HepG2 (cell line): Measurements from ENCODE around the gene GLI3. TPM values are rescaled to one million over a fixed set of nuclear protein-coding genes. Genes with fewer than 3 reads are reported as not detected.

Source experiments
- ATAC-seq: fragments of 200-7000 bp; cut with Tn5 transposase; 3 replicates; pipeline ENCODE4 v1.9.1; 2020; ENCODE audit warnings: mild to moderate bottlenecking, moderate library complexity
- BruUV-seq: library from RNA; stranded (reverse); fragments of 400-500 nt; replicated peaks from 2 replicates; lab custom pipeline; 2021; lab: Mats Ljungman, UMichigan
- CTCF ChIA-PET: fragments of 300-600 bp; formaldehyde crosslinking; extraction: SDS; loops from one replicate; lab custom pipeline; 2021; ENCODE audit warnings: low total read pairs, inconsistent platforms, low intra/inter-chr PET ratio; lab: Yijun Ruan, JAX
- POLR2A ChIA-PET: fragments of 350-600 bp; sonication (Branson Sonifier 250); formaldehyde crosslinking; loops from one replicate; lab custom pipeline; 2020; ENCODE audit warnings: antibody characterized with exemption, inconsistent platforms; lab: Yijun Ruan, JAX
- DNase-seq: peaks from one replicate; pipeline ENCODE4 v3.0.0-alpha.2; 2015; ENCODE audit warnings: low spot score
- FAIRE-seq: peaks from 3 replicates; lab custom pipeline; 2011; peaks lifted over from hg19 to GRCh38; lab: Jason Lieb, UNC
- H2AFZ ChIP-seq: one replicate; pipeline ENCODE4 v1.6.1; 2011; ENCODE audit warnings: low read length, inconsistent platforms
- H3K27ac ChIP-seq: fragments of 300-600 bp; 3 replicates; pipeline ENCODE4 v1.8.0; 2011; ENCODE audit warnings: mixed run types, mild to moderate bottlenecking, mixed read lengths, low read length, inconsistent platforms; ENCODE audit not compliant: insufficient read depth; ENCODE audit errors: extremely low read length
- H3K27me3 ChIP-seq, 2 experiments: fragments of 200-600 bp in 1 of 2; 2 replicates in 1 of 2; 3 replicates in 1 of 2; pipeline versions ENCODE4 v1.6.0 to v1.8.0; 2011; ENCODE audit warnings: low read length in 2 of 2, mild to moderate bottlenecking in 2 of 2, moderate library complexity in 2 of 2, inconsistent platforms in 1 of 2; ENCODE audit not compliant: insufficient read depth in 2 of 2, control insufficient read depth in 1 of 2
- H3K36me3 ChIP-seq, 2 experiments: fragments of 200-600 bp in 1 of 2; replicated peaks in 1 of 2; 2 replicates in 1 of 2; 3 replicates in 1 of 2; pipeline versions ENCODE4 v1.5.1 to v1.8.0; 2011; ENCODE audit warnings: low read length in 2 of 2, inconsistent platforms in 1 of 2; ENCODE audit not compliant: insufficient read depth in 2 of 2, control insufficient read depth in 1 of 2
- H3K4me1 ChIP-seq: 2 replicates; pipeline ENCODE4 v1.5.1; 2012; ENCODE audit warnings: low read length, inconsistent platforms; ENCODE audit not compliant: insufficient read depth
- H3K4me2 ChIP-seq: 2 replicates; pipeline ENCODE4 v1.6.0; 2011; ENCODE audit warnings: low read depth, low read length, inconsistent platforms
- H3K4me3 ChIP-seq, 3 experiments: fragments of 200-600 bp in 1 of 3; sonication (generic), shearing (Covaris generic) in 1 of 3; replicated peaks in 1 of 3; 2 replicates each; pipeline ENCODE4 v1.5.1; 2011 to 2016; ENCODE audit warnings: low read length in 3 of 3, inconsistent platforms in 2 of 3, low read depth in 2 of 3, mild to moderate bottlenecking in 2 of 3, control low read depth in 1 of 3, mixed read lengths in 1 of 3; ENCODE audit not compliant: insufficient read depth in 1 of 3
- H3K79me2 ChIP-seq: one replicate; pipeline ENCODE4 v1.6.1; 2011; ENCODE audit warnings: low read length, inconsistent platforms; ENCODE audit not compliant: insufficient read depth
- H3K9ac ChIP-seq: 2 replicates; pipeline ENCODE4 v1.6.0; 2011; ENCODE audit warnings: mild to moderate bottlenecking, low read depth, low read length, inconsistent platforms; ENCODE audit not compliant: insufficient read depth
- H3K9me3 ChIP-seq: 2 replicates; pipeline ENCODE4 v1.5.1; 2012; ENCODE audit warnings: mild to moderate bottlenecking, low read length
- H4K20me1 ChIP-seq: 2 replicates; pipeline ENCODE4 v1.6.0; 2011; ENCODE audit warnings: inconsistent platforms, mild to moderate bottlenecking, low read length, moderate library complexity; ENCODE audit not compliant: insufficient read depth
- ARHGAP35 ChIP-seq: sonication (generic); formaldehyde crosslinking; IDR thresholded peaks from 2 replicates; pipeline ENCODE4 v1.9.0; 2022; ENCODE audit warnings: mild to moderate bottlenecking, inconsistent platforms, moderate library complexity, missing genetic modification reagents, borderline replicate concordance
- CBFB ChIP-seq: sonication (generic); formaldehyde crosslinking; IDR thresholded peaks from 2 replicates; pipeline ENCODE4 v1.4.0; 2020; ENCODE audit warnings: missing genetic modification reagents
- CBX5 ChIP-seq: sonication (generic); formaldehyde crosslinking; IDR thresholded peaks from 2 replicates; pipeline ENCODE4 v1.4.0; 2020; ENCODE audit warnings: missing genetic modification reagents, borderline replicate concordance
- JARID2 ChIP-seq: sonication (generic); formaldehyde crosslinking; IDR thresholded peaks from 2 replicates; pipeline ENCODE4 v1.8.1; 2023; ENCODE audit warnings: missing genetic modification reagents, inconsistent platforms; ENCODE audit not compliant: insufficient replicate concordance
- MAX ChIP-seq: IDR thresholded peaks from 2 replicates; pipeline ENCODE4 v1.6.1; 2012; ENCODE audit warnings: inconsistent platforms
- NFE2L2 ChIP-seq: fragments of 150-350 bp; IDR thresholded peaks from 2 replicates; pipeline ENCODE4 v1.6.1; 2014; ENCODE audit warnings: low read length
- SOX6 ChIP-seq, 2 experiments: fragments of 450-650 bp in 1 of 2; sonication (generic) in 1 of 2; formaldehyde crosslinking in 1 of 2; IDR thresholded peaks; 2 replicates each; pipeline versions ENCODE4 v1.4.0 to v1.6.1; 2017 to 2020; ENCODE audit warnings: antibody characterized with exemption in 1 of 2, mild to moderate bottlenecking in 1 of 2, missing genetic modification reagents in 1 of 2
- STAT5B ChIP-seq: sonication (generic); formaldehyde crosslinking; IDR thresholded peaks from 2 replicates; pipeline ENCODE4 v1.4.0; 2020; ENCODE audit warnings: missing genetic modification reagents
- TARDBP ChIP-seq: sonication (generic); formaldehyde crosslinking; IDR thresholded peaks from 2 replicates; pipeline ENCODE4 v1.8.0; 2022; ENCODE audit warnings: mild to moderate bottlenecking, missing genetic modification reagents
- TGIF2 ChIP-seq: IDR thresholded peaks from 2 replicates; pipeline ENCODE4 v1.6.1; 2016; ENCODE audit warnings: control low read depth, missing compliant biosample characterization
- THYN1 ChIP-seq: sonication (generic); formaldehyde crosslinking; IDR thresholded peaks from 2 replicates; pipeline ENCODE4 v1.8.1; 2023; ENCODE audit warnings: low read depth, mild to moderate bottlenecking, moderate library complexity, missing genetic modification reagents, borderline replicate concordance
- ZNF160 ChIP-seq: sonication (generic); formaldehyde crosslinking; IDR thresholded peaks from 2 replicates; pipeline ENCODE4 v1.8.0; 2022; ENCODE audit warnings: mild to moderate bottlenecking, inconsistent platforms, missing genetic modification reagents
- ZNF292 ChIP-seq: sonication (generic); formaldehyde crosslinking; IDR thresholded peaks from 2 replicates; pipeline ENCODE4 v1.8.1; 2022; ENCODE audit warnings: mild to moderate bottlenecking, low read depth, missing genetic modification reagents, borderline replicate concordance
- ZNF687 ChIP-seq: sonication (generic); formaldehyde crosslinking; IDR thresholded peaks from 2 replicates; pipeline ENCODE4 v1.5.1; 2020; ENCODE audit warnings: mild to moderate bottlenecking, missing genetic modification reagents, moderate library complexity
- WGBS: methylation state at CpG from one replicate; pipeline ENCODE4 v1.1.6; 2017; ENCODE audit warnings: low lambda C conversion rate; 5-methylcytosine and 5-hydroxymethylcytosine counted together
- in situ Hi-C: cut with HindIII; loops from 2 replicates; pipeline ENCODE4 v1.10.0; 2017; ENCODE audit warnings: low pct_unique_long_range_greater_than_20kb; ENCODE audit not compliant: extremely low pct_ligation_motif_present
- intact Hi-C: fragments of 100-400 bp; cut with micrococcal nuclease; formaldehyde crosslinking; loops from one replicate; pipeline ENCODE4 v1.10.0; 2022; ENCODE audit not compliant: unreplicated experiment
- polyA plus RNA-seq, 8 experiments: library from polyadenylated mRNA; depleted of rRNA in 3 of 8; stranded (reverse) in 7 of 8; unstranded in 1 of 8; fragments of >200 nt; fragmentation: Illumina TruSeq in 4 of 8; extraction: Trizol in 4 of 8; gene quantifications; 2 replicates each; pipeline versions ENCODE4 v1.2.1 to v1.2.3, GENCODE V29; 2011 to 2016; ENCODE audit warnings: low read depth in 4 of 8, missing spikeins in 1 of 8, mixed read lengths in 1 of 8; ENCODE audit not compliant: insufficient read depth in 1 of 8
- total RNA-seq, 5 experiments: library from RNA; depleted of rRNA; stranded (reverse); fragments of >200 nt; fragmentation: Illumina TruSeq; extraction: Trizol; gene quantifications; 2 replicates each; pipeline ENCODE4 v1.2.3, GENCODE V29; 2016; ENCODE audit warnings: low read depth in 1 of 5
- TF ChIP-seq, protein P1 (sequence below): sonication (generic); formaldehyde crosslinking; IDR thresholded peaks from 2 replicates; pipeline ENCODE4 v1.5.0; 2020; ENCODE audit warnings: missing genetic modification reagents
- TF ChIP-seq, protein P2 (sequence below): IDR thresholded peaks from 2 replicates; pipeline ENCODE4 v1.6.1; 2016; ENCODE audit warnings: control low read depth
- TF ChIP-seq, protein P3 (sequence below): sonication (generic); formaldehyde crosslinking; IDR thresholded peaks from 2 replicates; pipeline ENCODE4 v1.4.0; 2020; ENCODE audit warnings: missing genetic modification reagents; ENCODE audit errors: not compliant biosample characterization

The GLI3 gene
- total and polyA plus RNA-seq, 2 of the 13 experiments (the other 11 are each of a cell fraction or from before 2014, with no cell fraction given): not detected

GRCh38 chr7:42221304-42221703 lies 15.7 kb downstream of the GLI3 start:
- in situ Hi-C loops: no loop called here
- Histone ChIP-seq H2AFZ (no peak overlapping the region), H3K79me2 (no peaks in the 10 kb centered on the region), H3K27me3 (peaks cover 2 to 11% of the 10 kb centered on the region in 2 experiments; a peak in 3 of 5 replicates), H3K4me2 (no peak overlapping the region), H4K20me1 (no peaks in the 10 kb centered on the region), H3K9ac (no peak overlapping the region), H3K9me3 (no peaks in the 10 kb centered on the region), H3K36me3 (no peaks in the 10 kb centered on the region), H3K4me1 (no peaks in the 10 kb centered on the region), H3K27ac (no peak overlapping the region), H3K4me3 (no peak overlapping the region)
- DNase-seq: no peak
- WGBS: 10% methylated on average over 4 of the region's 5 CpGs
- ChIA-PET POLR2A (no interaction called here), CTCF (no interaction called here)
- intact Hi-C loops: no loop called here
- no peak for FAIRE-seq
- ATAC-seq: no peak
- no TSS peak for BruUV-seq
- no peak for TF ChIP-seq NFE2L2
- no peak for TF ChIP-seq TARDBP (CRISPR knock-in tag)
- TF ChIP-seq MAX: no peak
- TF ChIP-seq, protein P1, sequence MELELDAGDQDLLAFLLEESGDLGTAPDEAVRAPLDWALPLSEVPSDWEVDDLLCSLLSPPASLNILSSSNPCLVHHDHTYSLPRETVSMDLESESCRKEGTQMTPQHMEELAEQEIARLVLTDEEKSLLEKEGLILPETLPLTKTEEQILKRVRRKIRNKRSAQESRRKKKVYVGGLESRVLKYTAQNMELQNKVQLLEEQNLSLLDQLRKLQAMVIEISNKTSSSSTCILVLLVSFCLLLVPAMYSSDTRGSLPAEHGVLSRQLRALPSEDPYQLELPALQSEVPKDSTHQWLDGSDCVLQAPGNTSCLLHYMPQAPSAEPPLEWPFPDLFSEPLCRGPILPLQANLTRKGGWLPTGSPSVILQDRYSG (CRISPR knock-in tag): no peak
- no peak for TF ChIP-seq TGIF2 (CRISPR knock-in tag)
- no peak for TF ChIP-seq THYN1 (CRISPR knock-in tag)
- TF ChIP-seq ARHGAP35: no peak
- TF ChIP-seq SOX6 (IDR thresholded peaks at IDR 0.05): no peak
- no peak for TF ChIP-seq SOX6 (CRISPR knock-in tag; IDR thresholded peaks at IDR 0.05)
- TF ChIP-seq JARID2: no peak
- TF ChIP-seq ZNF160 (CRISPR knock-in tag): no peak
- no peak for TF ChIP-seq ZNF687 (CRISPR knock-in tag)
- TF ChIP-seq CBFB (CRISPR knock-in tag): no peak
- TF ChIP-seq ZNF292 (CRISPR knock-in tag): no peak
- no peak for TF ChIP-seq CBX5 (CRISPR knock-in tag)
- TF ChIP-seq, protein P2, sequence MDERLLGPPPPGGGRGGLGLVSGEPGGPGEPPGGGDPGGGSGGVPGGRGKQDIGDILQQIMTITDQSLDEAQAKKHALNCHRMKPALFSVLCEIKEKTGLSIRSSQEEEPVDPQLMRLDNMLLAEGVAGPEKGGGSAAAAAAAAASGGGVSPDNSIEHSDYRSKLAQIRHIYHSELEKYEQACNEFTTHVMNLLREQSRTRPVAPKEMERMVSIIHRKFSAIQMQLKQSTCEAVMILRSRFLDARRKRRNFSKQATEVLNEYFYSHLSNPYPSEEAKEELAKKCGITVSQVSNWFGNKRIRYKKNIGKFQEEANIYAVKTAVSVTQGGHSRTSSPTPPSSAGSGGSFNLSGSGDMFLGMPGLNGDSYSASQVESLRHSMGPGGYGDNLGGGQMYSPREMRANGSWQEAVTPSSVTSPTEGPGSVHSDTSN (CRISPR knock-in tag): no peak
- no peak for TF ChIP-seq STAT5B (CRISPR knock-in tag)
- TF ChIP-seq, protein P3, sequence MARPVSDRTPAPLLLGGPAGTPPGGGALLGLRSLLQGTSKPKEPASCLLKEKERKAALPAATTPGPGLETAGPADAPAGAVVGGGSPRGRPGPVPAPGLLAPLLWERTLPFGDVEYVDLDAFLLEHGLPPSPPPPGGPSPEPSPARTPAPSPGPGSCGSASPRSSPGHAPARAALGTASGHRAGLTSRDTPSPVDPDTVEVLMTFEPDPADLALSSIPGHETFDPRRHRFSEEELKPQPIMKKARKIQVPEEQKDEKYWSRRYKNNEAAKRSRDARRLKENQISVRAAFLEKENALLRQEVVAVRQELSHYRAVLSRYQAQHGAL (CRISPR knock-in tag): no peak
